GM21381 (cell line): ENCODE measurements around the gene KCNQ1OT1.

Experiments used
- ATAC-seq: cut with Tn5 transposase; IDR thresholded peaks from one replicate; pipeline ENCODE4 v1.9.1; 2021; ENCODE audit warnings: mild to moderate bottlenecking, moderate library complexity; ENCODE audit not compliant: unreplicated experiment

Gene KCNQ1OT1

GRCh38 chr11:2703363-2704141 lies 3.8 kb upstream of the KCNQ1OT1 start:
- ATAC-seq = no peak

- ATAC-seq = no peak
Observed at GRCh38 chr11:2702771-2703362, 3.1 kb upstream of the KCNQ1OT1 start.

GRCh38 chr11:2701898-2702434 lies 2.2 kb upstream of the KCNQ1OT1 start:
- ATAC-seq = no peak

GRCh38 chr11:2701230-2701629 lies 1.4 kb upstream of the KCNQ1OT1 start:
- no peak for ATAC-seq

GRCh38 chr11:2700415-2701211 lies 819 bp upstream of the KCNQ1OT1 start:
- no peak for ATAC-seq

- ATAC-seq = no peak
Observed at GRCh38 chr11:2699185-2699530, 636 bp downstream of the KCNQ1OT1 start.

- ATAC-seq = no peak
Observed at GRCh38 chr11:2698386-2699184, 1.2 kb downstream of the KCNQ1OT1 start.

GRCh38 chr11:2697866-2698265 lies 1.9 kb downstream of the KCNQ1OT1 start:
- ATAC-seq = no peak

- no peak for ATAC-seq
Observed at GRCh38 chr11:2696455-2696854, 3.3 kb downstream of the KCNQ1OT1 start.

GRCh38 chr11:2694995-2695939 lies 4.5 kb downstream of the KCNQ1OT1 start:
- no peak for ATAC-seq

- ATAC-seq = no peak
Observed at GRCh38 chr11:2694495-2694894, 5.3 kb downstream of the KCNQ1OT1 start.

GRCh38 chr11:2693271-2694261 lies 6.2 kb downstream of the KCNQ1OT1 start:
- ATAC-seq = no peak

GRCh38 chr11:2691991-2692875 lies 7.6 kb downstream of the KCNQ1OT1 start:
- ATAC-seq = no peak

GRCh38 chr11:2691355-2691761 lies 8.4 kb downstream of the KCNQ1OT1 start:
- no peak for ATAC-seq

GRCh38 chr11:2690596-2691354 lies 9.0 kb downstream of the KCNQ1OT1 start:
- ATAC-seq = no peak

- no peak for ATAC-seq
Observed at GRCh38 chr11:2689651-2690575, 9.9 kb downstream of the KCNQ1OT1 start.
